Measurements from ENCODE around the gene ZNF587B. TPM values are rescaled to one million over a fixed set of nuclear protein-coding genes. Genes with fewer than 3 reads are reported as not detected.

ZNF587B gene
- total RNA-seq, 1 experiment from 2014 or later: 14.1 TPM

- TF ChIP-seq EZH2phosphoT487 (IDR thresholded peaks at IDR 0.05; ENCODE audit: borderline replicate concordance) (no peak), EZH2 (IDR thresholded peaks at IDR 0.05) (no peak), ATF3 (IDR thresholded peaks at IDR 0.05) (no peak), ZFX (IDR thresholded peaks at IDR 0.05) (no peak)
Observed at GRCh38 chr19:57814505-57815246, 15.4 kb upstream of the ZNF587B start, which contains the start of gene ZNF552 (continued).

- Histone ChIP-seq H2AFZ (ENCODE audit: low read depth, low read length, poor library complexity, severe bottlenecking) (no peak overlapping the region), H3K4me1 (ENCODE audit: control insufficient read depth in 1 of 2, insufficient read depth in 2 of 2, low read length in 2 of 2) (peaks cover 0 to 20% of the 10 kb centered on the region in 2 experiments; a peak in 3 of 4 replicates), H3K4me3 (replicated peaks in 1 of 2; ENCODE audit: low read depth in 1 of 2, low read length in 2 of 2) (peak overlapping the region; percentile 97; a peak in 3 of 4 replicates), H4K20me1 (ENCODE audit: insufficient read depth) (no peaks in the 10 kb centered on the region), H3K36me3 (ENCODE audit: control insufficient read depth in 1 of 2, insufficient read depth in 2 of 2, low read length in 2 of 2) (peaks cover 0 to 5% of the 10 kb centered on the region in 2 experiments; a peak in 2 of 4 replicates), H3K9me3 (ENCODE audit: control insufficient read depth in 1 of 2, insufficient read depth in 1 of 2, low read depth in 1 of 2, low read length in 2 of 2) (no peaks in the 10 kb centered on the region), H3K27ac (ENCODE audit: low read depth, low read length) (no peak overlapping the region), H3K27me3 (ENCODE audit: insufficient read depth, low read length) (no peaks in the 10 kb centered on the region), H3K9me2 (ENCODE audit: insufficient read depth) (no peaks in the 10 kb centered on the region), H3K9ac (ENCODE audit: low read length) (no peak overlapping the region), H3K4me2 (ENCODE audit: low read length) (peak overlapping the region; percentile 81), H3K79me2 (ENCODE audit: insufficient read depth, low read length) (peaks cover 38% of the 10 kb centered on the region)
- TF ChIP-seq SIN3A (IDR thresholded peaks at IDR 0.05; ENCODE audit: low read depth) (no peak), POLR2AphosphoS5 (IDR thresholded peaks at IDR 0.05; ENCODE audit: low read depth, low read length) (no peak), TCF7L2 (IDR thresholded peaks at IDR 0.05; ENCODE audit: borderline replicate concordance, extremely low read depth, insufficient read depth, insufficient read length) (no peak)
- no peak for DNase-seq (ENCODE audit: low read depth, low spot score)
- intact Hi-C loops (cut with micrococcal nuclease): loop anchor here (5.0 kb wide), 1 partner anchor 133 kb away; the partner anchor contains the start of gene ZNF551
- CTCF ChIA-PET: interaction anchor here (0.7 kb wide), 1 partner anchor 133 kb away, joined by 3 read pairs; the partner anchor contains the start of gene ZNF551
- POLR2A ChIA-PET: interaction anchor here (0.7 to 1.3 kb wide), 3 partner anchors 12 to 134 kb away, joined by 3 to 5 read pairs (median 3); partner anchors contain the start of genes ZNF551 and ZNF776
- RAD21 ChIA-PET (ENCODE audit: low non-redundant PET in 1 of 2, low total read pairs in 2 of 2, uncharacterized antibody in 2 of 2, unreplicated experiment in 2 of 2): no interaction called here
- ATAC-seq: no peak
- BruUV-seq (replicated peaks): no TSS peak
Observed at GRCh38 chr19:57815247-57816075, 14.6 kb upstream of the ZNF587B start.
